ENCODE measurements around the gene USH2A.

Gene USH2A

DNA sequence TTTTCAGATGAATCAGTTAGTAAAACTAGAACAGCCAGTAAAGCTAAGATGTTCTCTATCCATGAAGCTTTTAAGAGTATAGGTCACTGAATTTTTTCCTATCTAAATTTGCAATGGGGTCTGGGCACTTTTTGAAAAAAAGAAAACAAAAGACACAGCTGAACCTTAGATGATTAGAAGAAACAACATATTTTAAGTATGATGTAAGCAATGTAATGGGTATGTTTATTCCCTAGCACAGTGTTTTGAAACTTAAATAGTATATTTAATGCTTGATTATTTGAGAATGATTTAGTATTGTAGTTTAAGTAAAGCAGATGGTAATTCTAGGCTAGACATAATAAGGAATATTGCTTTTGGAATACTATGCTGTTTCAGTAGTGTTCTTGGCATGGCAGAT is 819.9 kb downstream of the USH2A start:
- no peak for DNase-seq (ENCODE audit: low read depth, low spot score)

DNA sequence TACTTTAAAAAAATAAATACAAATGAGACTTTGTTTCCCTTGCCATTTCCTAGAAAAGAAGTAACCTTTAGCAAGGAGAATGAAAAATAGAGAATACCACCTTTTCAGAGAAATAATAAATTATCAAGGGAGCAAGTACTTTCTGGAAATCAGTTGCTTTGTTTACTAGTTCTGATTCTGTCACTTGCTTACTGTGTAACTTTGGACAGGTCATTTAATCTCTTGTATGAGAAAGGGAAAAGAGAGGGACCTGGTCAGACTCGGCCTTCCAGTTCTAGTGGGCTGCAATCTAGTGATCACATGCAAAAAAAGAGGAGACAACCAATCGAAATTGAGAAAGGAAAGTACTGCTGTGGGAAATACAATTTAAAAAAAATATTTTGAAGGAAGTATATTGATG is 822.0 kb downstream of the USH2A start:
- DNase-seq (ENCODE audit: low read depth, low spot score), result no peak

DNA sequence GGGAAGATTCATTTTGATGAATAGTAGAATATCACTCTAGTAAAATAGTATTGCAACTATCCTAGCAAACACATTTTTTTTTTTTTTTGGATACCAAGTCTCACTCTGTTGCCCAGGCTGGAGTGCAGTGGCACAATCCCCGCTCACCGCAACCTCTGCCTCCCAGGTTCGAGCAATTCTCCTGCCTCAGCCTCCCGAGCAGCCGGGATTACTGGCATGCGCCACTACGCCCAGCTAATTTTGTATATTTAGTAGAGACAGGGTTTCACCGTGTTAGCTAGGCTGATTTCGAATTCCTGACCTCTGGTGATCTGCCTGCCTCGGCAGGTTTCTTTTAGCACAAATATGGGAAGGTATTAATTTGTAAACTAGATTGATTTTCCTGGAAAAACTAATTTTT is 822.4 kb downstream of the USH2A start:
- DNase-seq (ENCODE audit: low read depth, low spot score), result no peak

DNA sequence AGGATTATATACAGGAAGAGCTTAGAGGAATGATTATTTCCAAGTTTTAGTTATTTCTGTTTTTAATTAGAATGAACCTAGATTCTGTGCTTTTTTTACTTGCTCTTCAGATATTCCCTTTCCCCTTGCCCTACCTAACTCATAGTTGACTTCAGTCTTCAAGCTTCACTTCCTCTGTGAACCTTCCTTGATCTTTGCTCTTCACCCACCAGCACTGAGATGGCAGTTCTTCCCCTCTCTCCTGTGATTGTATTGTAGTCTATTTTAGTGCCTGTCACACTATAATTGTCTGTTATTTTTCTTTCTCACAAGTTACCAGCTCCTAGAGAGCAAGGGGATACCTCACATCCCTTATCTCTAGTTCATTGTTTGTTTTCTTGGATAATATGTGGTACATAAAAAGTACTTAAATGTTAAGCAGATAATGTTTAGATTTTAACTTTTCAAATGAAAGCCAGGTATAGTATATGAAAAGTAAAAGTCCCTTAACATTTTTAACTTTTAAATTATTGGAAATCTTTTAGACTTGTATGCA is 822.9 kb downstream of the USH2A start:
- DNase-seq (ENCODE audit: low read depth, low spot score), result no peak

DNA sequence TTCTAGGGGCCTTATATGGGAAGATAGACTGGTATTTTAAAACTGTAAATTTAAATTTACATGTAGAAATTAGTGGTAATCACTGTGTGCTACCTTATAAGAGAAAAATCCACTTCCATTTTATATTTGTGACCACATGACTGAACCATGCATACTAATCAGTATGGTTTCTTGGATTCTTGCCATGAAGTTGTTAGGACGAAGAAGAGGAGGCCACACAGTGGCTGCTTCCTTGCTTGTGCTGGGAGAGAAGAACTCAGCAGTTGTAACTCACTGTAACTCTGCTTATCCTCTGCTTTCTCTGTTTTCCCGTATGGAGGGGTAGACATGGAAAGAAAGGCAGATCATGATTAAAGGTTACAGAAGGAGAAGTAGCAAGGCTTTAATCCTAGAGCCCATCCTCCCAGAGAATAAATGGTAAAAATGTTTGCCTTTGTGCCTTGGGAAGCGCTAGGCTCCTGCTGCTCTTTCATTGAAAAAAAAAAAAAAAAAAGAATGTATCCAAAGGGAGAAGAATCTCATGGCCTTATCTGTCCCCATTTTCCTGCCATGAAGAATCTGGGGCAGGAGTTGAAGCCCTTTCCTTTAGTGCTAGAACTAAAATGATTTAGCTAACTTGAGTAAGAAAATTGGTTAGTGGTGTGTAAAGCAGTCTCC is 823.7 kb downstream of the USH2A start:
- DNase-seq (ENCODE audit: low read depth, low spot score), result peak; percentile 80

DNA sequence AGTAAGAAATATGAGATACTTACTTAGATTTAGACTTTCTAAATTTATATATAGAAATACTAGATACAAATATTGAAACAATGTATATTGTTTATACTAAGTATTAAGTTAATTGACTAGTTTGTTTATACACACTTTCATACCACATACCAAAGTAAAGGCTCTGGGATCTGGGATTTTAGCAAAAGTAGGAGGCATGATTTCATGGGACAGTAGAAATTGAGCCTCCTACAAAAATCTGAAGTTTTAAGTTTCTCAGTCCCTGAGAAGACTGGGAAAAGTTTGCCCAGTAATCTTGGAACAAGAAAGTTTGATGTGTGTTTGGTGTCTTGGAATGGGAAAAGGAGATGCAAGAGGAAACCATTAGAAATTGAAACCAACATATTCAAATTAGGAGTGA is 825.3 kb downstream of the USH2A start:
- no peak for DNase-seq (ENCODE audit: low read depth, low spot score)

DNA sequence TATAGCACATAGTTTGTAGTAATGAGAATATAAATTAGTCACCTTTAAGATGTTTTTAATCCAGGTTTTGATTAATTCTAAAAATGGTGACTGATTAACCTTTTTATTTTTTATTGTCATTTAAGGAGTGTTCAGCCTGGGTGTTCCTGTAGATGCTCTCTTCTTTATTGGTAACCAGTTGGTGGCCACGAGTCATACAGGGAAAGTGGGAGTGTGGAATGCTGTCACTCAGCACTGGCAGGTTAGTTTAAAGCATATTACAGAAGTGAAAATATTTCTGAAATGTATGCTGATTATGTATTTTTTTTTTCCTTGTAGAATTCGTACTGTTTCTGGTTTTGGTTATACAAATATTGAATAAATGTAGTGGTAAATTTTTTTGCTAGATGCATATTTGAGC is 828.0 kb downstream of the USH2A start:
- DNase-seq (ENCODE audit: low read depth, low spot score), result no peak

DNA sequence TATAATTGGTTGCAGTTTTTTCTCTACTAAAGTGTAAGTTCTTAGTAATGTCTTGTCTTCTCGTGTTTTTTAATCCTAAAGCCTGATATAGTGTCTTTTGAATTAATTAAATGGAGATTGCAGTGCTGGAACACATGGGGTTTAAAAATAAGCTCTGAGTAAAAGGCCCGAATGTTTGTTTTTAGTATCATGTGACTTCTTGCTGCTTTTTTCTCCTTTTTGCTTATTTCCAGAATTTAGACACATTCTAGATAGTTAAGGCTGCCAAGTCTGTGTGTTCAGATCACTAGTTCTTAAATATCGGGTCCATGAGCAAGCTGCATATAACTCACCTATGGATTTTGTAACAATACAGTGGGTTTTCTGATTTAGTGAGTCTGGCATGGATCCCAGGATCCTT is 828.6 kb downstream of the USH2A start:
- DNase-seq (ENCODE audit: low read depth, low spot score), result peak; percentile 27

DNA sequence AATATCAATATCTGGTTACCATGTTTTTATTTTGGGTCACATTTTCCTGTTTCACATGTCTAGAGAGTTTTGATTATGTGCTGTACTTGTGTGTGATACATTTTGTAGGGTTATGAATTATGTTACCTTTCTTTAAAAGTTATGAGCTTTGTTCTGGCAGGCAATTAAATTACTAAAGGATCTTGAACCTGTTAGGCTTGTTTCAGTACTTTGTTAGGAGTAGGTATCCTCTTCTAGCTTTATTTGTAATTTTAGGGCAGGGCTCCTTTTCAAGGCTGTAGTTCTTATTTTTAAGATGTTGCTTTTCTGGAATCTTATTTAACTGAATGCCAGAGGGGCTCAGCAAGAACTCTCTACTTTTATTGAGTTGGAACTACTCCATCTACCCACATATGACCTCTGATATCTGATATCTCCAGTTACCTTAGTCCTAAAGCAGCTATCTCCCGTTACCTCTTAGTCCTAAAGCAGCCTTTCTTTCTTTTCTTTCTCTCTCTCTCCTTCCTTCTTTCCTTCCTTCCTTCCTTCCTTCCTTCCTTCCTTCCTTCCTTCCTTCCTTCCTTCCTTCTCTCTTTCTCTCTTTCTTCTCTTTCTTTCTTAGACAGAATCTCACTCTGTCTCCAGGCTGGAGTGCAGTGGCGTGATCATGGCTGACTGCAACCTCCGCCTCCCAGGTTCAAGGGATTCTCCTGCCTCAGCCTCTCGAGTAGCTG is 832.3 kb downstream of the USH2A start:
- DNase-seq (ENCODE audit: low read depth, low spot score), result no peak

DNA sequence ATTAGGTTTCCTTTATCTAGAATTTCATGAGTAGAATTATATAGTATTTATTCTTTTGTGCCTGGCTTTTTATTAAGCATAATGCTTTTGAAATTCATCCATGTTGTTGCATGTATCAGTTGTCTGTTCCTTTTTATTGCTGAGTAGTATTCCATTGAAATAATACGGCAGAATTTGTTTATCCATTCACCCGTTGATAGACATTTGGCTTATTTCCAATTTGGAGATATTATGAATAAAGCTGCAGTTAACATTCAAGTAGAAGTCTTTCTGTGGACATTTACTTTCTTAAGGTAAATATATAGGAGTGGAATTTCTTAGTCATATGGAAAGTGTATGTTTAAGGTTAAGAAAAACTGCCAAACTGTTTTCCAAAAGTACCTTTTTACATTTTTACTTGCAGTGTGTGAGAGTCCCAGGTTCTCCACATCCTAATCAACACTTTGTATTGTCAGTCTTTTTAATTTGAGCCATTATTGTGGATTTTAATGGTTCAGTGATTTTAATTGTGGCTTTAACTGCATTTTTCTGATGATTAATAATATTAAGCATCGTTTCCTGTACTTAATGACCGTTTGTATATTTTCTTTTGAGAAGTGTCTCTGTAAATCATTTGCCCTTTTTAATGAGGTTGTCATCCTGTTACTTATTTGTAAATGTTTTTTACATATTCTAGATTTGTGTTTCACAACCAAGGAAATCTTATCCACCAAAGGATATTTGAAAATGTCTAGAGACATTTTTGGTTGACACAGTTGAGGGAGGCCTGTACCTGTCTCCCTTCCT is 833.4 kb downstream of the USH2A start:
- no peak for DNase-seq (ENCODE audit: low read depth, low spot score)

DNA sequence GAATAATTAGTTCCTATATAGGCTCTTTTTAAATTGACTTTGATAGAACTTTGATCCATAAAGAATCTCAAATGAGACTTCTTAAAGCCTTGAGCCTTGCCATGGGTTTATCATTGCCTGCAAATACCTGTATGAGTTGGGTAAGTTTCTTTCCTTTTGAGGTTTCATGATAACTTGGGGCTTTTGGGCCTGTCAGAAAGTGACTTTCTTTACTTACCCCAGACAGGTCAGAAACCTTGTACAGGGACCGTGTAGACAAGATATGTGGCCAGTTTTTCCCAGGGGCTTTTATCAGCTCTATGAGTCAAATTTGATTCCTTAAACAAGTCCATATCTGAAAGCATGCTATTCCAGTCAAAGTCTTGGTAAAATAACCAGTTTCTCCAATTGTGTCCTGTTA is 838.9 kb downstream of the USH2A start:
- no peak for DNase-seq (ENCODE audit: low read depth, low spot score)

DNA sequence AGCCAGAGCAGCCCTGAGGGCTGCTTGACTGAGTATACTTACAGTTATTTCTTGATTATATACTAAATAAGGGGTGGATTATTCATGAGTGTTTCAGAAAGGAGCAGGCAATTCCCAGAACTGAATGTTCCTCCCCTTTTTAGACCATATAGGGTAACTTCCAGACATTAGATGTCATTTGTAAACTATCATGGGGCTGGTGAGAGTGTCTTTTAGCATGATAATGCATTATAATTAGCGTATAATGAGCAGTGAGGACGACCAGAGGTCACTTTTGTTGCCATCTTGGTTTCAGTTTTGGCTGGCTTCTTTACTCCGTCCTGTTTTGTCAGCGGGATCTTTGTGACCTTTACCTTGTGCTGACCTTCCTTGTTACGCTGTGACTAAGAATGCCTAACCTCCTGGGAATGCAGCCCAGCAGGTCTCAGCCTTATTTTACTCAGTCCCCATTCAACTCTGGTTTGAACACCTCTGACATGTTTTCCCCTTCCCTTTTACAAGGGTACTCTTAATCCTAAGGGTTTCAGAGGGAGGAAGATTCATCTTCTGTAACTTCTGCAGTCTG is 840.0 kb downstream of the USH2A start:
- peak; percentile 45 for DNase-seq (ENCODE audit: low read depth, low spot score)

DNA sequence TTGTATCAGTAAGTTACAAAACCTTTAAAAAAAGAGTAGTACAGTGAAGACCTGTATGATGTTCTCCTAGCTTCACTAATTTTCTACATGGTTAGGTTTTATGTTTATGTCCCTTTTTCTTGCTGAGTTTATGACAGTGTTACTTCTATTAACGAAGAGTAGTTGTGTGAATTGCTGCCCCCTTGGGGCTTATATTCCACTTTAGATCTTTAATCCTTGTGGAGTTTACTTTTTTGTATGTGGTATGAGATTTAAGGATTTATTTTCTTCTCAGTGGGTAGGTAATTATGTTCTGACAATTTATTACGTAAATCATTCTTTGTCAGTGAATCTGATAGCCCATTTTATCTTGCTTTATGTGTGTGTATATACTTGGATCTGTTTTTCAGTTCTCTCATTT is 841.4 kb downstream of the USH2A start:
- no peak for DNase-seq (ENCODE audit: low read depth, low spot score)

Data from astrocyte of the hippocampus (primary cell).